Astrocyte (in vitro differentiated cells and primary cell): ENCODE data around the gene HLCS. TPM values are rescaled to one million over a fixed set of nuclear protein-coding genes. Genes with fewer than 3 reads are reported as not detected.

Experiments used
- DNase-seq: peaks from one replicate; pipeline ENCODE4 v3.0.0-alpha.2; 2010; ENCODE audit warnings: low read depth
- FAIRE-seq: peaks from 2 replicates; lab custom pipeline; 2011; peaks lifted over from hg19 to GRCh38; lab: Jason Lieb, UNC
- H2AFZ ChIP-seq: 2 replicates; pipeline ENCODE4 v1.6.0; 2012; ENCODE audit warnings: low read depth, low read length, inconsistent platforms
- H3K27ac ChIP-seq: 2 replicates; pipeline ENCODE4 v1.5.1; 2011; ENCODE audit warnings: low read depth, low read length, inconsistent platforms
- H3K27me3 ChIP-seq: 2 replicates; pipeline ENCODE4 v1.6.0; 2011; ENCODE audit warnings: low read length, inconsistent platforms; ENCODE audit not compliant: insufficient read depth
- H3K36me3 ChIP-seq: 2 replicates; pipeline ENCODE4 v1.5.1; 2011; ENCODE audit warnings: low read length, inconsistent platforms; ENCODE audit not compliant: insufficient read depth
- H3K4me1 ChIP-seq: 2 replicates; pipeline ENCODE4 v1.5.1; 2011; ENCODE audit warnings: low read length, inconsistent platforms; ENCODE audit not compliant: insufficient read depth
- H3K4me2 ChIP-seq: 2 replicates; pipeline ENCODE4 v1.6.0; 2012; ENCODE audit warnings: low read length, inconsistent platforms
- H3K4me3 ChIP-seq: 2 replicates; pipeline ENCODE4 v1.5.1; 2011; ENCODE audit warnings: low read depth, mild to moderate bottlenecking, low read length, inconsistent platforms; ENCODE audit not compliant: insufficient read depth
- H3K79me2 ChIP-seq: 2 replicates; pipeline ENCODE4 v1.6.0; 2012; ENCODE audit warnings: mild to moderate bottlenecking, low read length, inconsistent platforms; ENCODE audit not compliant: insufficient read depth
- H3K9ac ChIP-seq: 2 replicates; pipeline ENCODE4 v1.6.0; 2012; ENCODE audit warnings: mild to moderate bottlenecking, low read length, inconsistent platforms
- H3K9me3 ChIP-seq: 2 replicates; pipeline ENCODE4 v1.5.1; 2012; ENCODE audit warnings: low read depth, mild to moderate bottlenecking, low read length, inconsistent platforms; ENCODE audit not compliant: insufficient read depth
- H4K20me1 ChIP-seq: 2 replicates; pipeline ENCODE4 v1.6.0; 2012; ENCODE audit warnings: low read length, inconsistent platforms; ENCODE audit not compliant: insufficient read depth
- H3K27ac Mint-ChIP-seq: one replicate; pipeline ENCODE4 v1.8.0; 2021; ENCODE audit warnings: mild to moderate bottlenecking, mixed read lengths; ENCODE audit not compliant: unreplicated experiment
- H3K27me3 Mint-ChIP-seq: one replicate; pipeline ENCODE4 v1.8.0; 2021; ENCODE audit warnings: low read depth, mixed read lengths; ENCODE audit not compliant: unreplicated experiment
- H3K36me3 Mint-ChIP-seq: one replicate; pipeline ENCODE4 v1.8.0; 2021; ENCODE audit warnings: low read depth, mixed read lengths; ENCODE audit not compliant: unreplicated experiment
- H3K4me1 Mint-ChIP-seq: one replicate; pipeline ENCODE4 v1.8.0; 2021; ENCODE audit warnings: low read depth, mixed read lengths; ENCODE audit not compliant: unreplicated experiment
- H3K4me3 Mint-ChIP-seq: one replicate; pipeline ENCODE4 v1.8.0; 2021; ENCODE audit warnings: mild to moderate bottlenecking, moderate library complexity, mixed read lengths; ENCODE audit not compliant: unreplicated experiment
- H3K9me3 Mint-ChIP-seq: one replicate; pipeline ENCODE4 v1.8.0; 2021; ENCODE audit warnings: mild to moderate bottlenecking, mixed read lengths; ENCODE audit not compliant: unreplicated experiment
- EZH2 ChIP-seq: IDR thresholded peaks from 2 replicates; pipeline ENCODE4 v1.6.1; 2012; ENCODE audit warnings: mild to moderate bottlenecking, low read length, inconsistent platforms; ENCODE audit not compliant: insufficient read depth
- total RNA-seq: library from RNA; stranded (reverse); gene quantifications from 2 replicates; pipeline ENCODE4 v1.2.1, GENCODE V29; 2021
- TF ChIP-seq, protein P1 (sequence below): IDR thresholded peaks from 2 replicates; pipeline ENCODE4 v1.5.1; 2011; ENCODE audit warnings: low read depth, mild to moderate bottlenecking, inconsistent platforms, low read length, moderate library complexity; ENCODE audit not compliant: insufficient read depth

Gene HLCS
- total RNA-seq, 1 donor from 2014 or later, result 20.9 TPM

DNA sequence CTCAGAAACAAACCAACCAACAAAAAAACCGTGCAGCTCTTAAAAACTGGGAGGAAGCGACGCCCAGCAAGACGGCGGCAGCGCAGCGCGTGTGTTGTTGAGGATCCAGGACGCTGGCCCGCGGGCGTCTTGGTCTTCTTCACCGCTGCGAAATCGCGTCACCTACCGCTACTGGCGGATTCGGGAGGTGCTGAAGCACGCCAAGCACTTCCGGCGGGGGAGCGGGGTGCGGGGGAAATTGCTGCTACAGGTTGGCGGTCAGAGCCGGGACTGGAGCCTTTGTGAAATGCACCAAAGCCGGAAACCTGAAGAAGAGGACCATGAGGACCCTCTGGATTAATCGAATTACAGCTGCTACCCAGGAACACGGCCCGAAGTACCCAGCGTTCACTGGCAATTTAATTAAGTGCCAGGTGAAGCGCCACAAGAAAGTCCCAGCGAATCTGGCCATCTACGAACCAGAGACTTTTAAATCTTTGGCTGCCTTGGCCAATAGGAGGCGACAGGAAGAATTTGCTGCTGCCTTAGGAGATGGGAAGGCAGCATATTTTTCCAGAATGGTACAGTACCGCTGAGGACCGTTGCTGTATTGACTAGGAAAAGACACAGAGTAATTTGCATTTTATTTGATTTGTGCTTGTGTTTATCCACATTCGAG, 28.2 kb upstream of the HLCS start:
- TF ChIP-seq EZH2, result no peak
- TF ChIP-seq, protein P1, sequence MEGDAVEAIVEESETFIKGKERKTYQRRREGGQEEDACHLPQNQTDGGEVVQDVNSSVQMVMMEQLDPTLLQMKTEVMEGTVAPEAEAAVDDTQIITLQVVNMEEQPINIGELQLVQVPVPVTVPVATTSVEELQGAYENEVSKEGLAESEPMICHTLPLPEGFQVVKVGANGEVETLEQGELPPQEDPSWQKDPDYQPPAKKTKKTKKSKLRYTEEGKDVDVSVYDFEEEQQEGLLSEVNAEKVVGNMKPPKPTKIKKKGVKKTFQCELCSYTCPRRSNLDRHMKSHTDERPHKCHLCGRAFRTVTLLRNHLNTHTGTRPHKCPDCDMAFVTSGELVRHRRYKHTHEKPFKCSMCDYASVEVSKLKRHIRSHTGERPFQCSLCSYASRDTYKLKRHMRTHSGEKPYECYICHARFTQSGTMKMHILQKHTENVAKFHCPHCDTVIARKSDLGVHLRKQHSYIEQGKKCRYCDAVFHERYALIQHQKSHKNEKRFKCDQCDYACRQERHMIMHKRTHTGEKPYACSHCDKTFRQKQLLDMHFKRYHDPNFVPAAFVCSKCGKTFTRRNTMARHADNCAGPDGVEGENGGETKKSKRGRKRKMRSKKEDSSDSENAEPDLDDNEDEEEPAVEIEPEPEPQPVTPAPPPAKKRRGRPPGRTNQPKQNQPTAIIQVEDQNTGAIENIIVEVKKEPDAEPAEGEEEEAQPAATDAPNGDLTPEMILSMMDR, result no peak
- Histone ChIP-seq H3K36me3 (no peaks in the 10 kb centered on the region), H3K27me3 (no peaks in the 10 kb centered on the region), H3K79me2 (no peaks in the 10 kb centered on the region), H3K4me2 (peak overlapping the region; percentile 81), H3K4me3 (peak overlapping the region; percentile 25), H3K4me1 (no peaks in the 10 kb centered on the region), H2AFZ (peak overlapping the region; percentile 54), H3K9ac (peak overlapping the region; percentile 42), H4K20me1 (no peaks in the 10 kb centered on the region), H3K9me3 (no peaks in the 10 kb centered on the region), H3K27ac (no peak overlapping the region)
- FAIRE-seq (no peak), DNase-seq (peak; percentile 15)
- Mint-ChIP-seq H3K27me3 (peaks cover 14% of the 10 kb centered on the region), H3K4me1 (peaks cover 2% of the 10 kb centered on the region), H3K27ac (no peak overlapping the region), H3K36me3 (no peaks in the 10 kb centered on the region), H3K4me3 (no peak overlapping the region), H3K9me3 (no peaks in the 10 kb centered on the region)

DNA sequence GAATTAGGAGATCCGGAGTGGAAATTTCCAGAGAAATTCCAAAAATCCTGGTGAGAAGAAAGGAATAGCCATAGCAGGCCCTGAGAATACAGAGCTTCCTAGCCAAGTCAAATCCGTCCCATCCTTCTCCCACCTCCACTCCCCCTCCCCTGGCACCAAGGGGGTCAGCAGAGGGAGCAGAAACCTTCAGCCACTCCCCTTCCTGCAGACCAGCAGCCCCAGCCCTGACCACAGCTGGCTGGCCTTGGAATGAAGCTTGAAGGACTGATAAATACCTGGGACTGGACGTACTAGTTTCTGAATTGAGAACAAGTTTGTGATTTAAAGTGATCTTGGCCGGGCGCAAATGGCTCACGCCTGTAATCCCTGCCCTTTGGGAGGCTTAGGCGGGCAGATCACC, 26.2 kb upstream of the HLCS start:
- H3K27ac ChIP-seq, result no peak overlapping the region
- no peak overlapping the region for H3K9ac ChIP-seq
- no peak overlapping the region for H2AFZ ChIP-seq
- DNase-seq (no peak), FAIRE-seq (no peak)
- H3K4me1 ChIP-seq, result no peaks in the 10 kb centered on the region
- no peak overlapping the region for H3K4me2 ChIP-seq
- no peaks in the 10 kb centered on the region for H3K9me3 ChIP-seq
- H3K4me3 Mint-ChIP-seq, result no peak overlapping the region
- no peaks in the 10 kb centered on the region for H4K20me1 ChIP-seq
- no peaks in the 10 kb centered on the region for H3K36me3 ChIP-seq
- H3K4me3 ChIP-seq, result no peak overlapping the region
- H3K27ac Mint-ChIP-seq, result no peak overlapping the region
- no peaks in the 10 kb centered on the region for H3K79me2 ChIP-seq
- H3K9me3 Mint-ChIP-seq, result no peaks in the 10 kb centered on the region
- no peaks in the 10 kb centered on the region for H3K27me3 ChIP-seq
- TF ChIP-seq, protein P1, result no peak
- TF ChIP-seq EZH2, result no peak
- H3K4me1 Mint-ChIP-seq, result peaks cover 2% of the 10 kb centered on the region
- peaks cover 2% of the 10 kb centered on the region for H3K27me3 Mint-ChIP-seq
- no peaks in the 10 kb centered on the region for H3K36me3 Mint-ChIP-seq

DNA sequence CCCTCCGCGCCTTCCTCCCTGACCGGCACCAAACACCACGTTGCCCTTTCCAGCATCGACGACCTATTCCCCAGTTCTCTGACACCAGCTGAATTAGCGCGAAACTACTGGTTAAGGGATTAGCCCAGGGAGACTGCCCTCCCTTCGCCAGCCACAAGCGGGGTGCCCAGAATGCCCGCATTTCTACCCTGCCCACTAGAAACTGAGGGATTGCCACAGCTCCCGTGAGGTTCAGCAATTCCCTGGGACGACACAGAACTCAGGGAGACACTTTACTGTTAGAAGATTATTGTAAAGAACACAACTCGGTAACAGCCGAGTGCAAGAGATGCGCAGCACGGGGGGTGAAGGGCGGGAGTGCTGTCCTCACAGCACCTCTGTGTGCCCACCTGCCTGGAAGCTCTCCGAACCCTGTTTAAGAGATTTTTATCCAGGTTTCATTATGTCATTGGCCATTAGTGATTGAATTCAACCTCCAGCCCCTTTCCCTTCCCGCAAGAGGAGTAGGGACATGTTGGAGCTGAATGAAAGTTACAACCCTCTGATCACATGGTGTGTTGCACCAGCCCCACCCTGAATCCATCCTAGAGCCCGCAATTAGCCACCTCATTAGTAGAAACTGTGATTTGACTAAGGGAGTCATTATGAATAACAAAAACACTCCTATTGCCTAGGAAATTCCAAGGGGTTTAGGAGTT, 24.2 kb upstream of the HLCS start:
- peak overlapping the region; percentile 64 for H3K4me3 ChIP-seq
- H2AFZ ChIP-seq, result peak overlapping the region; percentile 99
- no peaks in the 10 kb centered on the region for H3K79me2 ChIP-seq
- no peak for DNase-seq
- peak overlapping the region; percentile 82 for H3K27ac Mint-ChIP-seq
- peaks cover 5% of the 10 kb centered on the region for H3K36me3 Mint-ChIP-seq
- H3K27me3 Mint-ChIP-seq, result peaks cover 2% of the 10 kb centered on the region
- no peaks in the 10 kb centered on the region for H3K36me3 ChIP-seq
- H3K9me3 Mint-ChIP-seq, result no peaks in the 10 kb centered on the region
- no peak overlapping the region for H3K27ac ChIP-seq
- H3K4me1 ChIP-seq, result no peaks in the 10 kb centered on the region
- peak overlapping the region; percentile 79 for H3K9ac ChIP-seq
- no peaks in the 10 kb centered on the region for H3K27me3 ChIP-seq
- no peak for FAIRE-seq
- peak overlapping the region; percentile 88 for H3K4me2 ChIP-seq
- H3K4me3 Mint-ChIP-seq, result peak overlapping the region; percentile 75
- peaks cover 5% of the 10 kb centered on the region for H3K4me1 Mint-ChIP-seq
- no peaks in the 10 kb centered on the region for H4K20me1 ChIP-seq
- H3K9me3 ChIP-seq, result no peaks in the 10 kb centered on the region
- no peak for TF ChIP-seq EZH2
- TF ChIP-seq, protein P1, result no peak
